HCT116 (cell line): ENCODE results near the gene FAM89B. TPM values are rescaled to one million over a fixed set of nuclear protein-coding genes. Genes with fewer than 3 reads are reported as not detected.

Experiments
- ATAC-seq: fragments of 200-7000 bp; cut with Tn5 transposase; 2 replicates; pipeline ENCODE4 v1.9.1; 2020; ENCODE audit warnings: mild to moderate bottlenecking, moderate library complexity
- BruUV-seq: library from RNA; stranded (reverse); fragments of 400-500 nt; replicated peaks from 2 replicates; lab custom pipeline; 2021; lab: Mats Ljungman, UMichigan
- CTCF ChIA-PET: fragments of 300-600 bp; sonication (Branson Sonifier 250); formaldehyde crosslinking; loops from one replicate; lab custom pipeline; 2021; ENCODE audit warnings: antibody characterized with exemption; lab: Charles Lee
- POLR2A ChIA-PET: fragments of 300-600, 350-600 bp; sonication (Branson Sonifier 250); formaldehyde crosslinking; loops from one replicate; lab custom pipeline; 2021; ENCODE audit warnings: antibody characterized with exemption; lab: Charles Lee
- RAD21 ChIA-PET, 2 experiments: fragments of 300-600 bp; sonication (Branson Sonifier 250); formaldehyde crosslinking; loops; one replicate each; lab custom pipeline; 2023; ENCODE audit warnings: low total read pairs in 2 of 2; ENCODE audit not compliant: uncharacterized antibody in 2 of 2, unreplicated experiment in 2 of 2, low non-redundant PET in 1 of 2; lab: Charles Lee
- DNase-seq: peaks from one replicate; pipeline ENCODE4 v3.0.0-alpha.2; 2010; ENCODE audit warnings: low read depth, low spot score
- H2AFZ ChIP-seq: fragments of 200-600 bp; shearing (Covaris generic), sonication (generic); 2 replicates; pipeline ENCODE4 v1.6.1; 2017; ENCODE audit warnings: low read depth, mixed run types, mixed read lengths, antibody characterized with exemption, low read length; ENCODE audit not compliant: poor library complexity, severe bottlenecking
- H3K27ac ChIP-seq: 2 replicates; pipeline ENCODE4 v1.5.1; 2012; ENCODE audit warnings: low read depth, low read length
- H3K27me3 ChIP-seq: fragments of 200-600 bp; sonication (generic); 2 replicates; pipeline ENCODE4 v1.6.1; 2016; ENCODE audit warnings: mixed run types, low read length, mixed read lengths; ENCODE audit not compliant: insufficient read depth
- H3K36me3 ChIP-seq, 2 experiments: fragments of 200-500 bp in 1 of 2; fragments of 200-600 bp in 1 of 2; sonication (Bioruptor generic) in 1 of 2; sonication (generic) in 1 of 2; 2 replicates each; pipeline versions ENCODE4 v1.5.1 to v1.6.1; 2014 to 2016; ENCODE audit warnings: low read length in 2 of 2, inconsistent platforms in 1 of 2, mixed read lengths in 1 of 2, mixed run types in 1 of 2; ENCODE audit not compliant: insufficient read depth in 2 of 2, control insufficient read depth in 1 of 2
- H3K4me1 ChIP-seq, 2 experiments: fragments of 200-600 bp in 1 of 2; sonication (generic) in 1 of 2; 2 replicates each; pipeline versions ENCODE4 v1.5.1 to v1.6.1; 2012 to 2017; ENCODE audit warnings: low read length in 2 of 2, inconsistent platforms in 1 of 2, mild to moderate bottlenecking in 1 of 2, mixed read lengths in 1 of 2, mixed run types in 1 of 2, moderate library complexity in 1 of 2; ENCODE audit not compliant: insufficient read depth in 2 of 2, control insufficient read depth in 1 of 2
- H3K4me2 ChIP-seq: fragments of 200-600 bp; sonication (generic); 2 replicates; pipeline ENCODE4 v1.6.1; 2017; ENCODE audit warnings: mixed run types, low read length, mixed read lengths
- H3K4me3 ChIP-seq, 2 experiments: fragments of 200-600 bp in 1 of 2; sonication (generic) in 1 of 2; replicated peaks in 1 of 2; 2 replicates each; pipeline ENCODE4 v1.5.1; 2011 to 2016; ENCODE audit warnings: low read length in 2 of 2, control low read depth in 1 of 2, low read depth in 1 of 2, mild to moderate bottlenecking in 1 of 2, mixed read lengths in 1 of 2, mixed run types in 1 of 2
- H3K79me2 ChIP-seq: fragments of 200-600 bp; sonication (generic); 2 replicates; pipeline ENCODE4 v1.6.1; 2017; ENCODE audit warnings: mild to moderate bottlenecking, mixed run types, low read length, moderate library complexity, mixed read lengths; ENCODE audit not compliant: insufficient read depth
- H3K9ac ChIP-seq: fragments of 200-600 bp; sonication (generic); 2 replicates; pipeline ENCODE4 v1.6.1; 2016; ENCODE audit warnings: low read length, mixed read lengths
- H3K9me2 ChIP-seq: fragments of 200-600 bp; sonication (generic), shearing (Covaris generic); 2 replicates; pipeline ENCODE4 v1.6.1; 2017; ENCODE audit warnings: mixed run types, mild to moderate bottlenecking, moderate library complexity; ENCODE audit not compliant: insufficient read depth
- H3K9me3 ChIP-seq, 2 experiments: fragments of 200-500 bp in 1 of 2; fragments of 200-600 bp in 1 of 2; sonication (Bioruptor generic) in 1 of 2; sonication (generic) in 1 of 2; 2 replicates each; pipeline ENCODE4 v1.6.1; 2014 to 2017; ENCODE audit warnings: low read length in 2 of 2, mixed read lengths in 2 of 2, inconsistent platforms in 1 of 2, low read depth in 1 of 2, mild to moderate bottlenecking in 1 of 2, mixed run types in 1 of 2, moderate library complexity in 1 of 2; ENCODE audit not compliant: control insufficient read depth in 1 of 2, insufficient read depth in 1 of 2
- H4K20me1 ChIP-seq: fragments of 200-600 bp; sonication (generic), shearing (Covaris generic); 2 replicates; pipeline ENCODE4 v1.6.1; 2017; ENCODE audit warnings: mixed run types, mild to moderate bottlenecking, moderate library complexity; ENCODE audit not compliant: insufficient read depth
- CBX3 ChIP-seq: IDR thresholded peaks from 2 replicates; pipeline ENCODE4 v1.6.1; 2012; ENCODE audit warnings: low read depth
- CEBPB ChIP-seq: IDR thresholded peaks from 2 replicates; pipeline ENCODE4 v1.6.1; 2012; ENCODE audit warnings: low read depth
- CTCF ChIP-seq, 3 experiments: fragments of 200-600 bp in 1 of 3; sonication (generic) in 1 of 3; IDR thresholded peaks in 2 of 3; conservative IDR thresholded peaks in 1 of 3; 2 replicates each; pipeline ENCODE4 v1.5.1; 2012 to 2017; ENCODE audit warnings: low read depth in 2 of 3, low read length in 2 of 3, antibody characterized with exemption in 1 of 3, borderline replicate concordance in 1 of 3, control low read depth in 1 of 3, mild to moderate bottlenecking in 1 of 3, mixed read lengths in 1 of 3, mixed run types in 1 of 3, moderate library complexity in 1 of 3; ENCODE audit not compliant: insufficient read depth in 1 of 3
- ELF1 ChIP-seq: IDR thresholded peaks from 2 replicates; pipeline ENCODE4 v1.6.1; 2012; ENCODE audit warnings: low read depth, borderline replicate concordance
- EZH2 ChIP-seq: fragments of 200-600 bp; sonication (generic); IDR thresholded peaks from 2 replicates; pipeline ENCODE4 v1.6.1; 2017; ENCODE audit warnings: antibody characterized with exemption, mixed run types
- EZH2phosphoT487 ChIP-seq: fragments of 200-600 bp; IDR thresholded peaks from 2 replicates; pipeline ENCODE4 v1.6.1; 2018; ENCODE audit warnings: antibody characterized with exemption, borderline replicate concordance
- MAX ChIP-seq: IDR thresholded peaks from 2 replicates; pipeline ENCODE4 v1.6.1; 2012
- POLR2A ChIP-seq: IDR thresholded peaks from 2 replicates; pipeline ENCODE4 v1.7.0; 2011; ENCODE audit warnings: borderline replicate concordance; ENCODE audit not compliant: insufficient read depth, insufficient read length; ENCODE audit errors: extremely low read depth
- POLR2AphosphoS5 ChIP-seq: IDR thresholded peaks from 2 replicates; pipeline ENCODE4 v1.6.1; 2011; ENCODE audit warnings: mild to moderate bottlenecking, low read depth, low read length, moderate library complexity
- RAD21 ChIP-seq: IDR thresholded peaks from 2 replicates; pipeline ENCODE4 v1.6.1; 2012; ENCODE audit warnings: low read depth, mild to moderate bottlenecking
- SIN3A ChIP-seq: IDR thresholded peaks from 2 replicates; pipeline ENCODE4 v1.6.1; 2012; ENCODE audit warnings: low read depth
- SP1 ChIP-seq: IDR thresholded peaks from 2 replicates; pipeline ENCODE4 v1.6.1; 2012; ENCODE audit warnings: low read depth
- SRF ChIP-seq: IDR thresholded peaks from 2 replicates; pipeline ENCODE4 v1.6.1; 2012; ENCODE audit warnings: low read depth
- TCF7L2 ChIP-seq: IDR thresholded peaks from 2 replicates; pipeline ENCODE4 v1.7.0; 2011; ENCODE audit warnings: borderline replicate concordance, inconsistent platforms; ENCODE audit not compliant: insufficient read depth, insufficient read length; ENCODE audit errors: extremely low read depth
- ZFX ChIP-seq: fragments of 450-650 bp; IDR thresholded peaks from 2 replicates; pipeline ENCODE4 v1.6.1; 2017
- intact Hi-C: fragments of 100-400 bp; cut with micrococcal nuclease; formaldehyde crosslinking; loops from 2 replicates; pipeline ENCODE4 v1.10.0; 2022
- total RNA-seq: library from RNA; stranded (reverse); gene quantifications from one replicate; pipeline ENCODE4 v1.2.1, GENCODE V29; 2021; ENCODE audit not compliant: unreplicated experiment
- TF ChIP-seq, protein P1 (sequence below): IDR thresholded peaks from 2 replicates; pipeline ENCODE4 v1.6.1; 2011; ENCODE audit warnings: mild to moderate bottlenecking, low read length, moderate library complexity; ENCODE audit not compliant: insufficient replicate concordance; ENCODE audit errors: extremely low read depth

Gene FAM89B
- total RNA-seq, 1 experiment from 2014 or later = 60.0 TPM

GRCh38 chr11:65547446-65548125 lies 24.8 kb upstream of the FAM89B start:
- Histone ChIP-seq H3K36me3 (peaks cover 5 to 18% of the 10 kb centered on the region in 2 experiments), H3K4me1 (peaks cover 28 to 32% of the 10 kb centered on the region in 2 experiments), H3K9me3 (no peaks in the 10 kb centered on the region), H2AFZ (no peak overlapping the region), H4K20me1 (no peaks in the 10 kb centered on the region), H3K4me3 (no peak overlapping the region), H3K79me2 (no peaks in the 10 kb centered on the region), H3K27ac (0 out of 2 replicates have a peak overlapping the region, but pooled peaks have one; percentile 49), H3K4me2 (no peak overlapping the region), H3K9me2 (no peaks in the 10 kb centered on the region), H3K27me3 (no peaks in the 10 kb centered on the region), H3K9ac (no peak overlapping the region)
- POLR2A ChIA-PET = interaction anchor here (0.8 kb wide), 2 partner anchors 10 to 123 kb away, joined by 3 to 8 read pairs; no protein-coding TSS in a partner anchor
- TF ChIP-seq EZH2 (no peak), ZFX (no peak), TCF7L2 (no peak), EZH2phosphoT487 (no peak), POLR2AphosphoS5 (no peak), POLR2A (no peak), SIN3A (no peak), MAX (no peak), SP1 (no peak), ELF1 (no peak)
- DNase-seq (no peak), ATAC-seq (no peak)
- intact Hi-C loops = no loop called here
- BruUV-seq = no TSS peak
- RAD21 ChIA-PET = no interaction called here
- CTCF ChIA-PET = no interaction called here

DNA sequence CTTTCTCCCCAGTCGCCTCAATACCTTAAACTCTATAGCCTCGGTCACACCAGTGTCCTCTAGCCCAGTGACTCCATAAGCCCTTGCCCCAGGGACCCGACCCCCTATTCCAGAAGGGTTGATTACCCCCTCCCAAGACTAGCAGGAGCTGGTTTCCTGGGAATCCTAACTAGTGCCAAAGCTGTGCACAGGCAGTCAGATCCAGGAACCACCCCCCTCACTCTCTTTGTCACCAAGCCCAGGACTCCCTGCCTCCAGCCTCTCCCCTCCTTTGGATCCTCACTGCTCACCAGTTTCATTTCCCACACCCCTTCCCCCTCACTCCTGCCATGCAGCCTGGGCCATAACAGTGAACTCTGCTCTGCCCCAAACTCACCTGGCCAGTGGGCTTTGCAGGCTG lies 23.9 kb upstream of the FAM89B start:
- Histone ChIP-seq H3K4me2 (no peak overlapping the region), H3K9ac (no peak overlapping the region), H4K20me1 (no peaks in the 10 kb centered on the region), H3K79me2 (no peaks in the 10 kb centered on the region), H3K27ac (no peak overlapping the region; the same call in 1 of the 2 replicates), H3K4me3 (no peak overlapping the region), H3K9me2 (no peaks in the 10 kb centered on the region), H3K4me1 (peaks cover 30 to 39% of the 10 kb centered on the region in 2 experiments), H3K36me3 (peaks cover 5 to 18% of the 10 kb centered on the region in 2 experiments), H3K27me3 (no peaks in the 10 kb centered on the region), H2AFZ (no peak overlapping the region), H3K9me3 (no peaks in the 10 kb centered on the region)
- no peak for ATAC-seq
- intact Hi-C loops = no loop called here
- DNase-seq = no peak
- CTCF ChIA-PET = no interaction called here
- POLR2A ChIA-PET = no interaction called here
- no peak for TF ChIP-seq CTCF (IDR thresholded peaks at IDR 0.05 in 2 of 3, conservative IDR thresholded peaks at IDR 0.05 in 1 of 3; ENCODE audit: borderline replicate concordance in 1 of 3, insufficient read depth in 1 of 3, low read depth in 2 of 3, low read length in 2 of 3)
- TF ChIP-seq, protein P1, sequence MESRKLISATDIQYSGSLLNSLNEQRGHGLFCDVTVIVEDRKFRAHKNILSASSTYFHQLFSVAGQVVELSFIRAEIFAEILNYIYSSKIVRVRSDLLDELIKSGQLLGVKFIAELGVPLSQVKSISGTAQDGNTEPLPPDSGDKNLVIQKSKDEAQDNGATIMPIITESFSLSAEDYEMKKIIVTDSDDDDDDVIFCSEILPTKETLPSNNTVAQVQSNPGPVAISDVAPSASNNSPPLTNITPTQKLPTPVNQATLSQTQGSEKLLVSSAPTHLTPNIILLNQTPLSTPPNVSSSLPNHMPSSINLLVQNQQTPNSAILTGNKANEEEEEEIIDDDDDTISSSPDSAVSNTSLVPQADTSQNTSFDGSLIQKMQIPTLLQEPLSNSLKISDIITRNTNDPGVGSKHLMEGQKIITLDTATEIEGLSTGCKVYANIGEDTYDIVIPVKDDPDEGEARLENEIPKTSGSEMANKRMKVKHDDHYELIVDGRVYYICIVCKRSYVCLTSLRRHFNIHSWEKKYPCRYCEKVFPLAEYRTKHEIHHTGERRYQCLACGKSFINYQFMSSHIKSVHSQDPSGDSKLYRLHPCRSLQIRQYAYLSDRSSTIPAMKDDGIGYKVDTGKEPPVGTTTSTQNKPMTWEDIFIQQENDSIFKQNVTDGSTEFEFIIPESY = no peak
- no peak for TF ChIP-seq TCF7L2
- TF ChIP-seq EZH2phosphoT487 = no peak
- no peak for TF ChIP-seq RAD21
- TF ChIP-seq SRF = no peak
- no peak for TF ChIP-seq CEBPB
- TF ChIP-seq CBX3 = no peak
- no peak for TF ChIP-seq POLR2AphosphoS5
- RAD21 ChIA-PET = no interaction called here
- no TSS peak for BruUV-seq
